ENCODE measurements around the gene CCDC50.

GRCh38 chr3:191302451-191302850 is 26.7 kb upstream of the CCDC50 start:
- TF ChIP-seq CTCF (conservative IDR thresholded peaks at IDR 0.05; ENCODE audit: low read depth, low read length) (no peak), EZH2 (IDR thresholded peaks at IDR 0.05; ENCODE audit: low read length, unreplicated experiment) (no peak)
